ENCODE results near the gene DCAF17.

GRCh38 chr2:171432206-171432968, 1.6 kb upstream of the DCAF17 start:
- TF ChIP-seq POLR2A (IDR thresholded peaks at IDR 0.05; ENCODE audit: low read length) (no peak), EP300 (IDR thresholded peaks at IDR 0.05) (no peak), CBX8 (IDR thresholded peaks at IDR 0.05) (no peak), HDAC2 (IDR thresholded peaks at IDR 0.05) (no peak), CBX2 (IDR thresholded peaks at IDR 0.05; ENCODE audit: borderline replicate concordance, low read depth) (no peak), CEBPB (IDR thresholded peaks at IDR 0.05) (no peak)
- TF ChIP-seq, protein P1, sequence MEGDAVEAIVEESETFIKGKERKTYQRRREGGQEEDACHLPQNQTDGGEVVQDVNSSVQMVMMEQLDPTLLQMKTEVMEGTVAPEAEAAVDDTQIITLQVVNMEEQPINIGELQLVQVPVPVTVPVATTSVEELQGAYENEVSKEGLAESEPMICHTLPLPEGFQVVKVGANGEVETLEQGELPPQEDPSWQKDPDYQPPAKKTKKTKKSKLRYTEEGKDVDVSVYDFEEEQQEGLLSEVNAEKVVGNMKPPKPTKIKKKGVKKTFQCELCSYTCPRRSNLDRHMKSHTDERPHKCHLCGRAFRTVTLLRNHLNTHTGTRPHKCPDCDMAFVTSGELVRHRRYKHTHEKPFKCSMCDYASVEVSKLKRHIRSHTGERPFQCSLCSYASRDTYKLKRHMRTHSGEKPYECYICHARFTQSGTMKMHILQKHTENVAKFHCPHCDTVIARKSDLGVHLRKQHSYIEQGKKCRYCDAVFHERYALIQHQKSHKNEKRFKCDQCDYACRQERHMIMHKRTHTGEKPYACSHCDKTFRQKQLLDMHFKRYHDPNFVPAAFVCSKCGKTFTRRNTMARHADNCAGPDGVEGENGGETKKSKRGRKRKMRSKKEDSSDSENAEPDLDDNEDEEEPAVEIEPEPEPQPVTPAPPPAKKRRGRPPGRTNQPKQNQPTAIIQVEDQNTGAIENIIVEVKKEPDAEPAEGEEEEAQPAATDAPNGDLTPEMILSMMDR (IDR thresholded peaks at IDR 0.05): no peak
- TF ChIP-seq, protein P2, sequence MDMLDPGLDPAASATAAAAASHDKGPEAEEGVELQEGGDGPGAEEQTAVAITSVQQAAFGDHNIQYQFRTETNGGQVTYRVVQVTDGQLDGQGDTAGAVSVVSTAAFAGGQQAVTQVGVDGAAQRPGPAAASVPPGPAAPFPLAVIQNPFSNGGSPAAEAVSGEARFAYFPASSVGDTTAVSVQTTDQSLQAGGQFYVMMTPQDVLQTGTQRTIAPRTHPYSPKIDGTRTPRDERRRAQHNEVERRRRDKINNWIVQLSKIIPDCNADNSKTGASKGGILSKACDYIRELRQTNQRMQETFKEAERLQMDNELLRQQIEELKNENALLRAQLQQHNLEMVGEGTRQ (IDR thresholded peaks at IDR 0.05): no peak

All from A549 (cell line).